C4-2B (cell line): ENCODE measurements around the gene FAM181A.

Experiments
- H3K27ac ChIP-seq: fragments of 450-650 bp; 2 replicates; pipeline ENCODE4 v1.5.1; 2017
- ZFX ChIP-seq: fragments of 450-650 bp; IDR thresholded peaks from 2 replicates; pipeline ENCODE4 v1.6.1; 2017
- TF ChIP-seq, protein P1 (sequence below): fragments of 450-650 bp; conservative IDR thresholded peaks from 2 replicates; pipeline ENCODE4 v1.5.1; 2017; ENCODE audit warnings: mild to moderate bottlenecking

The FAM181A gene

GRCh38 chr14:93932642-93933041 is 5.5 kb downstream of the FAM181A start:
- no peak for TF ChIP-seq ZFX
- TF ChIP-seq, protein P1, sequence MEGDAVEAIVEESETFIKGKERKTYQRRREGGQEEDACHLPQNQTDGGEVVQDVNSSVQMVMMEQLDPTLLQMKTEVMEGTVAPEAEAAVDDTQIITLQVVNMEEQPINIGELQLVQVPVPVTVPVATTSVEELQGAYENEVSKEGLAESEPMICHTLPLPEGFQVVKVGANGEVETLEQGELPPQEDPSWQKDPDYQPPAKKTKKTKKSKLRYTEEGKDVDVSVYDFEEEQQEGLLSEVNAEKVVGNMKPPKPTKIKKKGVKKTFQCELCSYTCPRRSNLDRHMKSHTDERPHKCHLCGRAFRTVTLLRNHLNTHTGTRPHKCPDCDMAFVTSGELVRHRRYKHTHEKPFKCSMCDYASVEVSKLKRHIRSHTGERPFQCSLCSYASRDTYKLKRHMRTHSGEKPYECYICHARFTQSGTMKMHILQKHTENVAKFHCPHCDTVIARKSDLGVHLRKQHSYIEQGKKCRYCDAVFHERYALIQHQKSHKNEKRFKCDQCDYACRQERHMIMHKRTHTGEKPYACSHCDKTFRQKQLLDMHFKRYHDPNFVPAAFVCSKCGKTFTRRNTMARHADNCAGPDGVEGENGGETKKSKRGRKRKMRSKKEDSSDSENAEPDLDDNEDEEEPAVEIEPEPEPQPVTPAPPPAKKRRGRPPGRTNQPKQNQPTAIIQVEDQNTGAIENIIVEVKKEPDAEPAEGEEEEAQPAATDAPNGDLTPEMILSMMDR = no peak
- no peak overlapping the region for H3K27ac ChIP-seq

GRCh38 chr14:93935213-93935612 is 8.1 kb downstream of the FAM181A start:
- H3K27ac ChIP-seq = no peak overlapping the region
- TF ChIP-seq ZFX = no peak
- TF ChIP-seq, protein P1 = no peak

GRCh38 chr14:93936245-93936644 is 9.1 kb downstream of the FAM181A start:
- TF ChIP-seq, protein P1 = peak; percentile 77
- TF ChIP-seq ZFX = no peak
- no peak overlapping the region for H3K27ac ChIP-seq

DNA sequence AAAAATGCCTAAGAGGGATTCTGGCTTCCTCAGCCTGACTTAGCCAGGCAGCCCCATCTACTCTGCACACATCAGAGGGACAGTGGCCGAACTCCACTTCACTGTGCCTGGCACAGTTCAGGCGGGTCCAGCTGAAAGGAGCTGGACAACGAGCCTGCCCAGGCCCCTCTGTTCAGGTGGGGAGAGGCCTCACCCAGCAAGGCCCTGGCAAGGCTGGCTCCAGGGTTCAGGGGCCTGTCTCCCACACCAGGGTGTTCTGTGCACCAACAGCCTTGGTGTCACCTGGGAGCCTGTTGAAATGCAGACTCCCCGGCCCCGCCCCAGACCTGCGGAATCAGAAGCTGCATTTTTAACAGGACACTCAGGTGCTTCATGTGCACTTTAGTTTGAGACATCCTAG is 9.8 kb downstream of the FAM181A start:
- TF ChIP-seq, protein P1 = no peak
- no peak for TF ChIP-seq ZFX
- no peak overlapping the region for H3K27ac ChIP-seq

GRCh38 chr14:93937519-93937918 is 10.4 kb downstream of the FAM181A start:
- no peak overlapping the region for H3K27ac ChIP-seq
- TF ChIP-seq ZFX = no peak
- TF ChIP-seq, protein P1 = no peak

- no peak overlapping the region for H3K27ac ChIP-seq
- TF ChIP-seq, protein P1 = no peak
- TF ChIP-seq ZFX = no peak
Observed at GRCh38 chr14:93938751-93939303, 11.7 kb downstream of the FAM181A start.

- TF ChIP-seq, protein P1 = peak; percentile 97
- no peak for TF ChIP-seq ZFX
Observed at GRCh38 chr14:93939304-93940229, 12.4 kb downstream of the FAM181A start.

More at GRCh38 chr14:93939304-93940229, 12.4 kb downstream of the FAM181A start:
- no peak overlapping the region for H3K27ac ChIP-seq
